C4-2B (cell line): ENCODE results near the gene ADGRV1.

ENCODE experiments used
- H3K27ac ChIP-seq: fragments of 450-650 bp; 2 replicates; pipeline ENCODE4 v1.5.1; 2017
- CTCF ChIP-seq: fragments of 450-650 bp; conservative IDR thresholded peaks from 2 replicates; pipeline ENCODE4 v1.5.1; 2017; ENCODE audit warnings: mild to moderate bottlenecking
- ZFX ChIP-seq: fragments of 450-650 bp; IDR thresholded peaks from 2 replicates; pipeline ENCODE4 v1.6.1; 2017

The ADGRV1 gene

GRCh38 chr5:91065496-91065895 lies 506.9 kb downstream of the ADGRV1 start:
- H3K27ac ChIP-seq, result no peak overlapping the region
- no peak for TF ChIP-seq CTCF
- TF ChIP-seq ZFX, result no peak

GRCh38 chr5:91069364-91069763 lies 510.8 kb downstream of the ADGRV1 start:
- TF ChIP-seq ZFX, result no peak
- no peak for TF ChIP-seq CTCF

GRCh38 chr5:91070761-91071550 lies 512.4 kb downstream of the ADGRV1 start:
- TF ChIP-seq CTCF, result no peak
- no peak for TF ChIP-seq ZFX
- H3K27ac ChIP-seq, result no peak overlapping the region

More at GRCh38 chr5:91069364-91069763, 510.8 kb downstream of the ADGRV1 start:
- no peak overlapping the region for H3K27ac ChIP-seq

GRCh38 chr5:91072881-91073280 lies 514.3 kb downstream of the ADGRV1 start:
- TF ChIP-seq ZFX (no peak), CTCF (no peak)
- H3K27ac ChIP-seq, result no peak overlapping the region

GRCh38 chr5:91074615-91075014 lies 516.0 kb downstream of the ADGRV1 start:
- no peak overlapping the region for H3K27ac ChIP-seq
- TF ChIP-seq CTCF, result no peak
- no peak for TF ChIP-seq ZFX

GRCh38 chr5:91076138-91076537 lies 517.5 kb downstream of the ADGRV1 start:
- TF ChIP-seq ZFX (no peak), CTCF (no peak)
- no peak overlapping the region for H3K27ac ChIP-seq

GRCh38 chr5:91077623-91078022 lies 519.0 kb downstream of the ADGRV1 start:
- no peak overlapping the region for H3K27ac ChIP-seq
- TF ChIP-seq CTCF (no peak), ZFX (no peak)
